Measurements from ENCODE around the gene JMJD1C.

DNA sequence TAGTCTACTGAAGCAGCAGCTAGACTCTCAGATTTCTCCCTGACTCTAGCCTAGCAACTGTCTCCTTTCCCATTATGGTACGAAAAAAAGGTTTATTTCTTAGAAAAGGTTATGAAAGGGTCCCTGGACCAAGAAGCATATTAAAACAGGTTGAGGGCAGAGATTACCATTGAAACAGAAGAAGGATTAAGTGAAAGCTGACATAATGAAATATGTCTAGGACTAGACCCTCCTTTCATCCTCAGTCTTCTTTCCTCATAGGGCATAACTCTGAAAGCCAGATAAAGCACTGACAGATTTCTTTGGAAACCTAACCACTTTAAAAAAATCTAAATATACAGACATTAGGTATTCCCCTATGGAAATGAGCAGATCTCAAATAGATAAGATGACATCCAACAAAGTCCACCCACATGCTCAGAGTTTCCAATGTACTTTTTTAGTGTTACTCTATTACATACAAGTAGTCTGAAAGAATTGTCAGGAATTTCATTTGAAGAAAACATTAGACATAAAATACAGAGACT, 58.6 kb downstream of the JMJD1C start:
- TF ChIP-seq, protein P1, sequence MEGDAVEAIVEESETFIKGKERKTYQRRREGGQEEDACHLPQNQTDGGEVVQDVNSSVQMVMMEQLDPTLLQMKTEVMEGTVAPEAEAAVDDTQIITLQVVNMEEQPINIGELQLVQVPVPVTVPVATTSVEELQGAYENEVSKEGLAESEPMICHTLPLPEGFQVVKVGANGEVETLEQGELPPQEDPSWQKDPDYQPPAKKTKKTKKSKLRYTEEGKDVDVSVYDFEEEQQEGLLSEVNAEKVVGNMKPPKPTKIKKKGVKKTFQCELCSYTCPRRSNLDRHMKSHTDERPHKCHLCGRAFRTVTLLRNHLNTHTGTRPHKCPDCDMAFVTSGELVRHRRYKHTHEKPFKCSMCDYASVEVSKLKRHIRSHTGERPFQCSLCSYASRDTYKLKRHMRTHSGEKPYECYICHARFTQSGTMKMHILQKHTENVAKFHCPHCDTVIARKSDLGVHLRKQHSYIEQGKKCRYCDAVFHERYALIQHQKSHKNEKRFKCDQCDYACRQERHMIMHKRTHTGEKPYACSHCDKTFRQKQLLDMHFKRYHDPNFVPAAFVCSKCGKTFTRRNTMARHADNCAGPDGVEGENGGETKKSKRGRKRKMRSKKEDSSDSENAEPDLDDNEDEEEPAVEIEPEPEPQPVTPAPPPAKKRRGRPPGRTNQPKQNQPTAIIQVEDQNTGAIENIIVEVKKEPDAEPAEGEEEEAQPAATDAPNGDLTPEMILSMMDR (IDR thresholded peaks at IDR 0.05; ENCODE audit: low read depth, low read length, poor library complexity, severe bottlenecking) = no peak
- no peak for TF ChIP-seq EZH2phosphoT487 (IDR thresholded peaks at IDR 0.05; ENCODE audit: borderline replicate concordance, low read length)
